Amygdala (tissue), 56 donors: ENCODE data around the gene ACADS.

Experiments
- DNase-seq, 56 donors: peaks; one replicate each; lab custom pipeline; 2025; lab: John Stamatoyannopoulos, UW

ACADS gene

GRCh38 chr12:120699553-120699952, 26.1 kb upstream of the ACADS start:
- DNase-seq = no peak

- DNase-seq = peak in 1 of 56 donors; percentile 16
Observed at GRCh38 chr12:120700886-120701285, 24.7 kb upstream of the ACADS start.

GRCh38 chr12:120702637-120703036, 23.0 kb upstream of the ACADS start:
- no peak for DNase-seq

GRCh38 chr12:120703311-120703942, 22.2 kb upstream of the ACADS start:
- DNase-seq = no peak

- no peak for DNase-seq
Observed at GRCh38 chr12:120705618-120706017, 20.0 kb upstream of the ACADS start.

GRCh38 chr12:120706029-120706428, 19.6 kb upstream of the ACADS start:
- no peak for DNase-seq

DNA sequence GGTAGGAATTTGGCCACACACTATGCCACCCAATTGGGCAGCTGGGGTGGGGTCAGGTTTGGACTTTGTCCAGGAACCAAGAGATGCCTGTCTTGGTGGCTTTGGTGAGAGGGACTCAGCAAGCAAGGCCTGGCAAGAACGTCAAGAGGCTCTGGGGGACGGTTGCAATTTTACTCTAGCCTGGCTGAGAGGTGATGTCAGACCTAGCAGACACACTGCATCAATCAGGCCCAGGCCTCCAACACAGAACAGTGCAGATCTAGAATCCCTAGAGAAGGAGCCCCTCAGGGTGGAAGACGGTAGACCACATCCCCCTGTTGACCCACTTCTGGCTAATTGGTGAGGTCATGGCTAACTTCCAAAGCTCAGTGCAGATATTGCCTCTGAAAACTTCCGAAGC, 17.0 kb upstream of the ACADS start:
- DNase-seq = no peak

GRCh38 chr12:120710031-120710804, 15.4 kb upstream of the ACADS start, which contains the start of gene UNC119B:
UNC119B (plus strand) TSS chr12:120710458; CDS start chr12:120710475, 17 bp downstream.
- DNase-seq = peak in 50 of 56 donors; percentile 8 to 79 (median 52)

DNA sequence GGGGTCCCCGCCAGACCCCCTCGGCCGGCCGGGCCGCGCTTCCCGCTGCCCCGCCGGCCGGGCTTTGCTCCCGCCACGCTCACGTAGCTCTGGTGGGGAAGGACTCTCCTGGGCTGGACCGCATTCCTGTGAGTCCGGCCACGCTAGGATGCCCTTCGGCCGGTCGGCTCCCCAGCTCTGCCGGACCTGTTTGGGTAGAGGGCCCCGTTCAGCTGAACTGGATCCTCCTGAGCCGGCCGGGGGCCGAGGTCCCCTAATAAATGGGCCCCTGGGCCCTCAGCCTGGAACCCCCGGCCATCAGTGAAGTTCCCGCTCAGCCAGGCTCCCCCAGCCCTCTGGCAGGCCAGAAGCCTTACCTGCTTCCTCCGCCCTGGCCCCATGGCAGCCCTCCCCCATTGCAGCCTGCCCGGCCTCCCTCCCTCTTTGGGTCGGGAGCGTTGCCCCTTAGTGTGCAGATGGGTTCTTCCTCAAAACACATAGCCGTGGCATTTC, 14.8 kb upstream of the ACADS start:
- DNase-seq = peak in 6 of 56 donors; percentile 14 to 40 (median 18)

GRCh38 chr12:120711411-120711810, 14.2 kb upstream of the ACADS start:
- DNase-seq = peak in 3 of 56 donors; percentile 8 to 14 (median 13)

- DNase-seq = no peak
Observed at GRCh38 chr12:120712610-120713009, 13.0 kb upstream of the ACADS start.

DNA sequence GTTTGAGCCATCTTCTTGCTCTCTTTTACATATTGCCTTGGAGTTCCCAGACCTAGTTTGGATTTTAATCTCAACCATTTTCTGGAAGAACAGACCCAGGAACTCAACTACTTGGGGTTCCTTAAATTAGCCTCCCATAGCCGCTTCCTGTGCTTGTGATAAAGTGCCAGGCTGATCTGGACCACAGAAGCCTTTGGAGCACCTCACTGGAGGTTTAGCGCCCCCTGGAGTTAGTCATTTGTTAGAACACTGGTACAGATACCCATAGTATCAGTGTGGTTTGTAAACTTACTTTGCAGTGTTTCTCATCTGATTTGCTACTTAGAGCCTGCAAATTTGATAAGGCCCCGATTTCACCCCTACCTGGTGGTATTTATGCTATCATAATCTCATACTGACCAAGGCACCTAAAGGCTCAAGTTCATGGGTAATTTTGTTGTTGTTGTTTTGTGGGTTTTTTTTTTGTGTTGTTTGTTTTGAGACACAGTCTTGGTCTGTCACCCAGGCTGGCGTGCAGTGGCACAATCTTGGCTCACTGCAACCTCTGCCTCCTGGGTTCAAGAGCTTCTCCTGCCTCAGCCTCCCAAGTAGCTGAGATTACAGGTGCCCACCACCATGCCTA, 11.7 kb upstream of the ACADS start:
- peak in 44 of 56 donors; percentile 2 to 84 (median 44) for DNase-seq

DNA sequence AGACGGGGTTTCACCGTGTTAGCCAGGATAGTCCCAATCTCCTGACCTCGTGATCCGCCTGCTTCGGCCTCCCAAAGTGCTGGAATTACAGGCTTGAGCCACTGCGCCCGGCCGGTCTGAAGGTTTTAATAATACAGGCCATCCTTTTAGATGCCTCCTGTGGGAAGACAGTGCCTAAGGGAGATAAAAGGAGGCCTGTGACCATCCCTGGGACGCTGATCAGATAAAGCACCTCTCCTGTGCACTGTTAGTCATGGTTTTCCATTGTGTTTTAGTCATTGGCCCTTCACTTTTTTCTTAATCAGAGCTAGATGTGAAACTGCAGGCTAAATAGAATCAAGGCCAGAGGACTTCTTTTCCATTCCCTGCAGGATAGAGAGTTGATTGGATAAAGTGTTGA, 7.6 kb upstream of the ACADS start:
- no peak for DNase-seq

- no peak for DNase-seq
Observed at GRCh38 chr12:120719072-120719471, 6.6 kb upstream of the ACADS start.

- DNase-seq = no peak
Observed at GRCh38 chr12:120719496-120720233, 6.0 kb upstream of the ACADS start.

- peak in 34 of 56 donors; percentile 7 to 66 (median 34) for DNase-seq
Observed at GRCh38 chr12:120720234-120720986, 5.2 kb upstream of the ACADS start.

DNA sequence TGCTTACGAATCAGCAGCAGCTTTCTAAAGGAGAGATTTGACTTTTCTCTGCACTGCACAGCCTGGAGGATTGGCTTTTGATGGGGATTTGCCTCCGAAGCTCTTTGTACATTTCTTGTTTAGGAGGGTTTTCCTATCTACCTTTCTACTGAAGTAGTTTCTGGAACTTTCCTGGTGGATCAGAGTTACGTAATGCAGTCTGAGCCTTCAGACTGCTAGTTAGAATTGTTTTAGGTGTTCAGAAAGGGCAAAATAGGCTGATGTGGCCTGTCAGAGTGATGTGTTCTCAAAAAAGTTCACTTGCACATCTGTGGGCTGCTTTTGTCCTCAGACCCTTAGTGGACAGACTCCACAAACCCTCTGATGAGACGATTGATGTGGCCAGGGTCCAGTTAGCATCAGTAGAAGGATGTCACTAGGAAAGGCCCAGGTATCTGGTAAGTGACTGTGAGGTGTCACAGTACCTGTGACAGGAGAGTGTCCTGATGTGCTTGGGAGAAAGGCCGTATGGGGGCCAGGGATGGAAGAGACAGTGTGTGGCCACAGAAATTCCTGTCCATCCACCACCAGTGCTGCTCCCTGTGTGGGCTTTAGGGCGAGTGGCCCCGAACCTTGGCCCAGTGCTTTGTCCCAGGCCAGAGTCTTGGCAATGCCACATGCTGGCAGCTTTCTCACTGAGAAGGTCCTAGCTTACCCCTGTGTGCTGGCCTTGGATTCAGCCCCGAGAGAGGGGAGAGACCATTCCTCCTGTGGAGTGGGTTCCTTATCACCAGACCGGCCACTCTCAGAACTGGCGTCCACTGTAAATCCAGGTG, 4.4 kb upstream of the ACADS start:
- DNase-seq = no peak

DNA sequence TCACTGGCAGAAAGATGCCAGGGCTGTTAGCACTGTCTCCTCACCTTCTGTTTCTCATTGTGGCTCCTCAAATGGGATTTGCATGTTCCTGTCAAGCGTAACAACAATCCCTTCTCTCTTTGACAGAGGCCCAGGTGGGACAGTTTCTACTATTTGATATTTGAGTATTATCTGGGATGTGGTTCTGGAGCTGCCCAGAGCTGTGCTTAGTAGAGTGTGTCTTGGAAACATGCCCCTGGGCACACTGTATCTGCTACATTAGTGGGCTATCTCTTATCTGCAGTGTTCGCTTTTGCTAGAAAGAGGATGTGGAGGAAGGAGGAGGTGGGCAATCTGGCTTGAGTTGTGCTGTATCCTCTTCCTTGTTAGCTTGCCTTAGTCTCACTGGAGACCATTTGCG, 3.8 kb upstream of the ACADS start:
- no peak for DNase-seq

- DNase-seq = no peak
Observed at GRCh38 chr12:120722784-120723183, 2.8 kb upstream of the ACADS start.
